ENCODE measurements around the gene RAP1GAP2.

The RAP1GAP2 gene

GRCh38 chr17:2862197-2862596 is 66.0 kb downstream of the RAP1GAP2 start:
- Histone ChIP-seq H3K27ac (ENCODE audit: insufficient read depth, low read length, poor library complexity, severe bottlenecking) (no peak overlapping the region), H3K4me3 (ENCODE audit: insufficient read depth, low read depth, low read length, poor library complexity, severe bottlenecking) (no peak overlapping the region), H3K27me3 (replicated peaks; ENCODE audit: control insufficient read depth, insufficient read depth, low read length, poor library complexity, severe bottlenecking) (no peaks in the 10 kb centered on the region), H3K4me1 (ENCODE audit: control insufficient read depth, insufficient read depth, low read length, poor library complexity, severe bottlenecking) (no peaks in the 10 kb centered on the region), H3K9me3 (ENCODE audit: control insufficient read depth, low read length) (no peaks in the 10 kb centered on the region), H3K36me3 (ENCODE audit: control insufficient read depth, insufficient read depth, low read length) (peaks cover 21% of the 10 kb centered on the region)
- DNase-seq = no peak

GRCh38 chr17:2863204-2863603 is 67.0 kb downstream of the RAP1GAP2 start:
- Histone ChIP-seq H3K36me3 (ENCODE audit: control insufficient read depth, insufficient read depth, low read length) (peaks cover 21% of the 10 kb centered on the region), H3K27me3 (replicated peaks; ENCODE audit: control insufficient read depth, insufficient read depth, low read length, poor library complexity, severe bottlenecking) (no peaks in the 10 kb centered on the region), H3K27ac (ENCODE audit: insufficient read depth, low read length, poor library complexity, severe bottlenecking) (no peak overlapping the region), H3K4me1 (ENCODE audit: control insufficient read depth, insufficient read depth, low read length, poor library complexity, severe bottlenecking) (no peaks in the 10 kb centered on the region), H3K9me3 (ENCODE audit: control insufficient read depth, low read length) (no peaks in the 10 kb centered on the region), H3K4me3 (ENCODE audit: insufficient read depth, low read depth, low read length, poor library complexity, severe bottlenecking) (no peak overlapping the region)
- DNase-seq = no peak

- Histone ChIP-seq H3K4me3 (ENCODE audit: insufficient read depth, low read depth, low read length, poor library complexity, severe bottlenecking) (no peak overlapping the region), H3K27me3 (replicated peaks; ENCODE audit: control insufficient read depth, insufficient read depth, low read length, poor library complexity, severe bottlenecking) (no peaks in the 10 kb centered on the region), H3K4me1 (ENCODE audit: control insufficient read depth, insufficient read depth, low read length, poor library complexity, severe bottlenecking) (no peaks in the 10 kb centered on the region), H3K36me3 (ENCODE audit: control insufficient read depth, insufficient read depth, low read length) (peaks cover 21% of the 10 kb centered on the region), H3K9me3 (ENCODE audit: control insufficient read depth, low read length) (no peaks in the 10 kb centered on the region), H3K27ac (ENCODE audit: insufficient read depth, low read length, poor library complexity, severe bottlenecking) (no peak overlapping the region)
- DNase-seq = no peak
Observed at GRCh38 chr17:2865228-2865627, 69.0 kb downstream of the RAP1GAP2 start.

- H3K4me1 ChIP-seq (ENCODE audit: control insufficient read depth, insufficient read depth, low read length, poor library complexity, severe bottlenecking) = no peaks in the 10 kb centered on the region
- H3K27me3 ChIP-seq (replicated peaks; ENCODE audit: control insufficient read depth, insufficient read depth, low read length, poor library complexity, severe bottlenecking) = no peaks in the 10 kb centered on the region
- DNase-seq = no peak
- no peak overlapping the region for H3K27ac ChIP-seq (ENCODE audit: insufficient read depth, low read length, poor library complexity, severe bottlenecking)
- no peak overlapping the region for H3K4me3 ChIP-seq (ENCODE audit: insufficient read depth, low read depth, low read length, poor library complexity, severe bottlenecking)
- peaks cover 21% of the 10 kb centered on the region for H3K36me3 ChIP-seq (ENCODE audit: control insufficient read depth, insufficient read depth, low read length)
- H3K9me3 ChIP-seq (ENCODE audit: control insufficient read depth, low read length) = no peaks in the 10 kb centered on the region
Observed at GRCh38 chr17:2867441-2868424, 71.5 kb downstream of the RAP1GAP2 start.

- Histone ChIP-seq H3K4me1 (ENCODE audit: control insufficient read depth, insufficient read depth, low read length, poor library complexity, severe bottlenecking) (no peaks in the 10 kb centered on the region), H3K27ac (ENCODE audit: insufficient read depth, low read length, poor library complexity, severe bottlenecking) (no peak overlapping the region), H3K9me3 (ENCODE audit: control insufficient read depth, low read length) (no peaks in the 10 kb centered on the region), H3K27me3 (replicated peaks; ENCODE audit: control insufficient read depth, insufficient read depth, low read length, poor library complexity, severe bottlenecking) (no peaks in the 10 kb centered on the region), H3K4me3 (ENCODE audit: insufficient read depth, low read depth, low read length, poor library complexity, severe bottlenecking) (no peak overlapping the region), H3K36me3 (ENCODE audit: control insufficient read depth, insufficient read depth, low read length) (peaks cover 10% of the 10 kb centered on the region)
- DNase-seq = no peak
Observed at GRCh38 chr17:2869604-2870003, 73.4 kb downstream of the RAP1GAP2 start.

GRCh38 chr17:2871205-2871604 is 75.0 kb downstream of the RAP1GAP2 start:
- H3K9me3 ChIP-seq (ENCODE audit: control insufficient read depth, low read length) = no peaks in the 10 kb centered on the region
- no peaks in the 10 kb centered on the region for H3K27me3 ChIP-seq (replicated peaks; ENCODE audit: control insufficient read depth, insufficient read depth, low read length, poor library complexity, severe bottlenecking)
- DNase-seq = no peak
- H3K36me3 ChIP-seq (ENCODE audit: control insufficient read depth, insufficient read depth, low read length) = no peaks in the 10 kb centered on the region
- H3K27ac ChIP-seq (ENCODE audit: insufficient read depth, low read length, poor library complexity, severe bottlenecking) = no peak overlapping the region
- H3K4me1 ChIP-seq (ENCODE audit: control insufficient read depth, insufficient read depth, low read length, poor library complexity, severe bottlenecking) = no peaks in the 10 kb centered on the region
- no peak overlapping the region for H3K4me3 ChIP-seq (ENCODE audit: insufficient read depth, low read depth, low read length, poor library complexity, severe bottlenecking)

- no peaks in the 10 kb centered on the region for H3K4me1 ChIP-seq (ENCODE audit: control insufficient read depth, insufficient read depth, low read length, poor library complexity, severe bottlenecking)
- no peak for DNase-seq
- H3K27me3 ChIP-seq (replicated peaks; ENCODE audit: control insufficient read depth, insufficient read depth, low read length, poor library complexity, severe bottlenecking) = no peaks in the 10 kb centered on the region
- H3K27ac ChIP-seq (ENCODE audit: insufficient read depth, low read length, poor library complexity, severe bottlenecking) = no peak overlapping the region
- no peaks in the 10 kb centered on the region for H3K36me3 ChIP-seq (ENCODE audit: control insufficient read depth, insufficient read depth, low read length)
- H3K4me3 ChIP-seq (ENCODE audit: insufficient read depth, low read depth, low read length, poor library complexity, severe bottlenecking) = no peak overlapping the region
- H3K9me3 ChIP-seq (ENCODE audit: control insufficient read depth, low read length) = no peaks in the 10 kb centered on the region
Observed at GRCh38 chr17:2871720-2872119, 75.5 kb downstream of the RAP1GAP2 start.

GRCh38 chr17:2872282-2872681 is 76.0 kb downstream of the RAP1GAP2 start:
- DNase-seq = no peak
- Histone ChIP-seq H3K27ac (ENCODE audit: insufficient read depth, low read length, poor library complexity, severe bottlenecking) (no peak overlapping the region), H3K4me1 (ENCODE audit: control insufficient read depth, insufficient read depth, low read length, poor library complexity, severe bottlenecking) (no peaks in the 10 kb centered on the region), H3K9me3 (ENCODE audit: control insufficient read depth, low read length) (no peaks in the 10 kb centered on the region), H3K4me3 (ENCODE audit: insufficient read depth, low read depth, low read length, poor library complexity, severe bottlenecking) (no peak overlapping the region), H3K36me3 (ENCODE audit: control insufficient read depth, insufficient read depth, low read length) (no peaks in the 10 kb centered on the region), H3K27me3 (replicated peaks; ENCODE audit: control insufficient read depth, insufficient read depth, low read length, poor library complexity, severe bottlenecking) (no peaks in the 10 kb centered on the region)

GRCh38 chr17:2874189-2874686 is 78.0 kb downstream of the RAP1GAP2 start:
- Histone ChIP-seq H3K27me3 (replicated peaks; ENCODE audit: control insufficient read depth, insufficient read depth, low read length, poor library complexity, severe bottlenecking) (no peaks in the 10 kb centered on the region), H3K27ac (ENCODE audit: insufficient read depth, low read length, poor library complexity, severe bottlenecking) (no peak overlapping the region), H3K36me3 (ENCODE audit: control insufficient read depth, insufficient read depth, low read length) (peaks cover 3% of the 10 kb centered on the region), H3K4me1 (ENCODE audit: control insufficient read depth, insufficient read depth, low read length, poor library complexity, severe bottlenecking) (peaks cover 3% of the 10 kb centered on the region), H3K4me3 (ENCODE audit: insufficient read depth, low read depth, low read length, poor library complexity, severe bottlenecking) (no peak overlapping the region), H3K9me3 (ENCODE audit: control insufficient read depth, low read length) (no peaks in the 10 kb centered on the region)
- no peak for DNase-seq

GRCh38 chr17:2875608-2876007 is 79.4 kb downstream of the RAP1GAP2 start:
- Histone ChIP-seq H3K4me1 (ENCODE audit: control insufficient read depth, insufficient read depth, low read length, poor library complexity, severe bottlenecking) (peaks cover 3% of the 10 kb centered on the region), H3K36me3 (ENCODE audit: control insufficient read depth, insufficient read depth, low read length) (peaks cover 3% of the 10 kb centered on the region), H3K9me3 (ENCODE audit: control insufficient read depth, low read length) (no peaks in the 10 kb centered on the region), H3K4me3 (ENCODE audit: insufficient read depth, low read depth, low read length, poor library complexity, severe bottlenecking) (no peak overlapping the region), H3K27ac (ENCODE audit: insufficient read depth, low read length, poor library complexity, severe bottlenecking) (no peak overlapping the region), H3K27me3 (replicated peaks; ENCODE audit: control insufficient read depth, insufficient read depth, low read length, poor library complexity, severe bottlenecking) (no peaks in the 10 kb centered on the region)
- no peak for DNase-seq

Measured in effector memory CD4-positive, alpha-beta T cell (primary cell).